ENCODE measurements around the gene PTCHD1.

The PTCHD1 gene

DNA sequence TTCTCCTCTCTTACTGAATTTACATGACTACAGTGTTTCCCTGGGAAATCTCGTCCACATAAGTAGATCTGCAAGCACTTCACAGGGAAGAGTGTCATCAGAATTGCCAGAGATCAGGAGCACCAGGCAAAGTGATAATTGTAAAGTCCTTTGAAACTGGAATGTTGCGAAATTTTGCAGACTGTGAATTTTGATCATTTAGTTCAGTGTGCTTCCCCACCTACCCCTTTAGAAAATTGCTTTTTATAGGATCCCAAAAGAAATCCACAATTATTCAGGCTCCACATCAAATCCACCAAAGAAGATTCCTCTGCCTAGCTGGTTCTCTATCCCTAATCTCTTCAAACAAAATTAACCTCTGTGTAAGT, 10.2 kb downstream of the PTCHD1 start:
- DNase-seq (ENCODE audit: low read depth): no peak
- TF ChIP-seq, protein P1, sequence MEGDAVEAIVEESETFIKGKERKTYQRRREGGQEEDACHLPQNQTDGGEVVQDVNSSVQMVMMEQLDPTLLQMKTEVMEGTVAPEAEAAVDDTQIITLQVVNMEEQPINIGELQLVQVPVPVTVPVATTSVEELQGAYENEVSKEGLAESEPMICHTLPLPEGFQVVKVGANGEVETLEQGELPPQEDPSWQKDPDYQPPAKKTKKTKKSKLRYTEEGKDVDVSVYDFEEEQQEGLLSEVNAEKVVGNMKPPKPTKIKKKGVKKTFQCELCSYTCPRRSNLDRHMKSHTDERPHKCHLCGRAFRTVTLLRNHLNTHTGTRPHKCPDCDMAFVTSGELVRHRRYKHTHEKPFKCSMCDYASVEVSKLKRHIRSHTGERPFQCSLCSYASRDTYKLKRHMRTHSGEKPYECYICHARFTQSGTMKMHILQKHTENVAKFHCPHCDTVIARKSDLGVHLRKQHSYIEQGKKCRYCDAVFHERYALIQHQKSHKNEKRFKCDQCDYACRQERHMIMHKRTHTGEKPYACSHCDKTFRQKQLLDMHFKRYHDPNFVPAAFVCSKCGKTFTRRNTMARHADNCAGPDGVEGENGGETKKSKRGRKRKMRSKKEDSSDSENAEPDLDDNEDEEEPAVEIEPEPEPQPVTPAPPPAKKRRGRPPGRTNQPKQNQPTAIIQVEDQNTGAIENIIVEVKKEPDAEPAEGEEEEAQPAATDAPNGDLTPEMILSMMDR (IDR thresholded peaks at IDR 0.05; ENCODE audit: insufficient read depth, low read depth, low read length, missing control alignments): no peak
- no peak overlapping the region for H3K4me3 ChIP-seq (ENCODE audit: low read length)

DNA sequence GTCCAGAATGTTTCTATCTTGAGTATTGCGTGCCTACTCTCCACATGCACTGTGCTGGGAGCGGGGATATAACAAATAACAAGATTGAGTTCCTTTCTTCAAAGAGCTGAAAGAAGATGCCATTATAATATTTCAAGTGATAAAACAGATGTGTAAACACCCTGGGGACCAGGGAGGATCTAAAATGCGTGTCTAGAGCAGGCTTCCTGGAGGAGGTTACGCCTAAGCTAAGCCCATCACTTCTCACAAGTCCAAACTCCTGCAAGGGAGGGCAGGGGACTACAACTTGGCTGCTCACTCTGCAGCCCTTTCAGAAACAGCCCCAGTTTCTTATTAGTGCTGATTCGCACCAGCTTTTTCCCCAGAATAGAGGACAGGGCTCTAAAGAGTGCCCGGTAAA, 21.5 kb downstream of the PTCHD1 start:
- TF ChIP-seq, protein P1 (IDR thresholded peaks at IDR 0.05; ENCODE audit: insufficient read depth, low read depth, low read length, missing control alignments): no peak
- DNase-seq (ENCODE audit: low read depth): no peak
- no peak overlapping the region for H3K4me3 ChIP-seq (ENCODE audit: low read length)

DNA sequence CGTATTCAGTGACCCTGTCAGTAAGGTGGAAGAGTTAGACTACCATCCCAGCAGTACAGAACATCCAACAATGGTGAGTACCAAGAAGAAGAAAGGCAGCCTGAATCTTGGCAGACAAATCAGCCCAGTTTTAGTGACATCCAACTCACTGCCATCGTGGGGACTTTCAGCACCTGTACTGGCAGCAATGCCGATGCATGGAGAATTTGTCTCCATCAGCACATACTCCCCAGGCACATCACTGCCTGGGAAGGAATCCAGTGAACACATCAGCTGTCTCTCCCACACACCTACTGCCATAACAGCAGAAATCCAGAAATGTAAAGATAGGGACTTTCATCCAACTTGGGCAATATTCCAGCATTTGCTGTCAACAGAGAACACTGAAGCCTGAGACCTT, 29.8 kb downstream of the PTCHD1 start:
- H3K4me3 ChIP-seq (ENCODE audit: low read length): no peak overlapping the region
- TF ChIP-seq, protein P1 (IDR thresholded peaks at IDR 0.05; ENCODE audit: insufficient read depth, low read depth, low read length, missing control alignments): no peak
- no peak for DNase-seq (ENCODE audit: low read depth)

DNA sequence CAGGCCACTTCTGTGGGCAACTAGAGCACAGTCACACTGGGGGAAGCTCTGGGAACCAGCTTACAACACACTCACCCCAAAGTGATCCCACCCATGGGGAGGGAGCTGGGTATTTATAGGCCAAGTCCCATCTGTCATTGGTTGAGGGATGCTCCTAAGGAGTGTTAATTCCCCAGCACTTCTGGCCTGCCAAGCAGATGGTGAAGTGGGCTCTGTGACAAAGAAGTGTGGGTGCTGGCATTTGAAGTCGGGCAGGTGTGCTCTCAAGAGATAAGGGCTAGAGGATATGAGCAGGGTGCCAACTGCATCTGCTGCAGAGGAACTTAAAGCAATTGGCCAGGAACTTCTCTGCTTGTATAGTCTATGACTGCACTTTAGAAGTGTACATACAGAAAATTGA, 30.9 kb downstream of the PTCHD1 start:
- H3K4me3 ChIP-seq (ENCODE audit: low read length): no peak overlapping the region
- TF ChIP-seq, protein P1 (IDR thresholded peaks at IDR 0.05; ENCODE audit: insufficient read depth, low read depth, low read length, missing control alignments): no peak
- DNase-seq (ENCODE audit: low read depth): no peak

DNA sequence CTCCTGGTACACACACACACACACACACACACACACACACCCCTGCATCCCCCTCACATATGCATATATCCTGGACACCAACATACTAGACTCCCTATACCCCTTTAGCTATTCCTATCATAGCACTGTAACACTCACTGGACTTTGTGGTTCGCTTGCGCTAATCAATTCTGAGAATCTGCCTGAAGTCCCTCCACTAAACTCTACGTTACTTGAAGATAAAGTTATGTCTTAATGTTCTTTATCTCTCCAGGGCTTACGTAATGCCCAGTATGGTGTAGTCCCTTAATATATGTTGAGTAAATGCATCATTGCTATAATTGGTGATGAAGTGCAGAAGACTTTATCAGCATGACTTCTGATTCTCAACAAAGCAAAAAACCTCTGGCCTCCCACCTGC, 32.3 kb downstream of the PTCHD1 start:
- H3K4me3 ChIP-seq (ENCODE audit: low read length): no peak overlapping the region
- DNase-seq (ENCODE audit: low read depth): no peak
- TF ChIP-seq, protein P1 (IDR thresholded peaks at IDR 0.05; ENCODE audit: insufficient read depth, low read depth, low read length, missing control alignments): no peak

DNA sequence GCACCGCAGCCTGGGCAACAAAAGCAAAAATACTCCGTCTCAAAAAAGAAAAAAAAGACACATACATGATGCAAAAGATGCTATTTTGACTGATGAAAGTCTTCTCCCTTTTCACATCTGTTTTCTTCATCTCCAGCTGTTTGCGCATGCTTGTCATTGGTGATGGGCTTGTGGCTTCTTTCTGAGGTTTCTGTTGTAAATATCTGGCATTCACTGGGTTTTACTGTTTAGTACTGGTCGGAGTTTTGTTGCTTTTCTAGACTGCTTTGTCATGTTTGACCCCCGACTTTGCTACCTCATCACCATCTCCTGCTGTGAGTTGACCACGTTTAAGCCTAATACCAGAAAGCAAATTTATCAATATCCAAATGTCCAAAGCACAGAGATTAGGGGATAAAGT, 34.4 kb downstream of the PTCHD1 start:
- DNase-seq (ENCODE audit: low read depth): no peak
- TF ChIP-seq, protein P1 (IDR thresholded peaks at IDR 0.05; ENCODE audit: insufficient read depth, low read depth, low read length, missing control alignments): no peak
- H3K4me3 ChIP-seq (ENCODE audit: low read length): no peak overlapping the region

DNA sequence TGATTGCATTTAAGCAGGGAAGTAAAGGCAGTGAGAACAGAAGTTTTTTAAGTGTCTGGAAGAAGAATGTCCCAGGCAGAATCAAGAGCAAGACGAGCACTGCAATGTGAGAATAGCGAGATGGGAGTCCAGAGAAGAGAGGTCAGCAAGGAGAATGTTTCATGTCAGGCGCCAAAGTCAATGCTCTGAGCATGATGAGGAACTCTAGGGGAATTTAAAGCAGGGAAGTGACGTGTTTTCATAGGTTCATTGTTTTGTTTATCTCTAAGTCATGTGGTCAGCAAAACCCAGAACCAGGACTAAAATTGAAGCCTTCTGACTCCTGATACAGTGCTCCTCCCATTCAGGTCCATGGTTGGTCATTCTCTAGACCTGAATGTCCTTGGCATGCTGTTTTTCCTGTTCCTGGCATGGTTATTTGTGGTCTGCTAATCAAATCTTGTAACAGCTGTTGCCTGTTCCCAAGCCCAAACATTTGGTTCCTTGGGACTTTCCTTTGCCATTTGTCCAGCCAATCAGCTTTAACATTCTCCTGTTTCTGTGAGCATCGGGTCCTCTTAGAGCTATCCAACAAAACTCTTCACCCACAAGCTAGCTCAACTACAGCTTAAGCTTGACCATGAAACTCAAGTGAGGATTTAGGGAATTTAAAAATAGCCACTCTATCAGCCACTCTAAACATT, 37.7 kb downstream of the PTCHD1 start:
- H3K4me3 ChIP-seq (ENCODE audit: low read length): no peak overlapping the region
- TF ChIP-seq, protein P1 (IDR thresholded peaks at IDR 0.05; ENCODE audit: insufficient read depth, low read depth, low read length, missing control alignments): no peak
- no peak for DNase-seq (ENCODE audit: low read depth)
